Stomach (tissue), 9 donors: ENCODE data around the gene PLXNA2. TPM values are rescaled to one million over a fixed set of nuclear protein-coding genes. Genes with fewer than 3 reads are reported as not detected.

Source experiments
- DNase-seq, 2 donors: peaks; one replicate each; pipeline versions ENCODE4 v3.0.0 to v3.0.0-alpha.2; 2013 to 2019
- H3K27ac ChIP-seq, 5 donors: fragments of 200-600 bp in 4 of 5; sonication (generic) in 4 of 5; one replicate each; pipeline ENCODE4 v1.5.1; 2013 to 2019; ENCODE audit warnings: mild to moderate bottlenecking in 1 of 5, moderate library complexity in 1 of 5
- H3K27me3 ChIP-seq, 3 donors: fragments of 200-600 bp; sonication (generic); one replicate each; pipeline ENCODE4 v1.5.1; 2017 to 2019; ENCODE audit warnings: mixed run types in 1 of 3
- H3K36me3 ChIP-seq, 4 donors: fragments of 200-600 bp; sonication (generic); 1 replicate in 3 of 4; 2 replicates in 1 of 4; pipeline ENCODE4 v1.5.1; 2016 to 2019
- H3K4me1 ChIP-seq, 4 donors: fragments of 200-600 bp; sonication (generic); one replicate each; pipeline ENCODE4 v1.5.1; 2016 to 2019
- H3K4me3 ChIP-seq, 4 donors: fragments of 200-600 bp; sonication (generic) in 3 of 4; one replicate each; pipeline ENCODE4 v1.5.1; 2016 to 2019; ENCODE audit warnings: mild to moderate bottlenecking in 1 of 4
- H3K9me3 ChIP-seq, 4 donors: fragments of 200-600 bp; sonication (generic); one replicate each; pipeline ENCODE4 v1.5.1; 2016 to 2019
- CTCF ChIP-seq, 7 experiments: fragments of 450-650 bp in 4 of 7; fragments of 200-600 bp in 3 of 7; sonication (generic) in 3 of 7; IDR thresholded peaks; one replicate each; pipeline ENCODE4 v1.5.1; 2016 to 2019; ENCODE audit warnings: antibody characterized with exemption in 7 of 7, control low read depth in 2 of 7, mild to moderate bottlenecking in 1 of 7
- EP300 ChIP-seq: sonication (generic); formaldehyde crosslinking; IDR thresholded peaks from one replicate; pipeline ENCODE4 v1.6.1; 2017; ENCODE audit warnings: antibody characterized with exemption
- POLR2A ChIP-seq, 4 donors: fragments of 450-650 bp; IDR thresholded peaks; one replicate each; pipeline ENCODE4 v1.6.1; 2016; ENCODE audit warnings: antibody characterized with exemption in 4 of 4, control low read depth in 2 of 4, mild to moderate bottlenecking in 1 of 4, moderate library complexity in 1 of 4
- POLR2AphosphoS5 ChIP-seq, 3 donors: sonication (generic); formaldehyde crosslinking; IDR thresholded peaks; one replicate each; pipeline ENCODE4 v1.6.1; 2016; ENCODE audit warnings: antibody characterized with exemption in 3 of 3
- WGBS, 5 donors: extraction: QIAGEN DNeasy Blood & Tissue Kit in 3 of 5; methylation state at CpG; one replicate each; pipeline versions ENCODE4 v1.1.5 to v1.1.7; 2013 to 2018; 5-methylcytosine and 5-hydroxymethylcytosine counted together
- intact Hi-C: fragments of 100-400 bp; cut with DNase I; formaldehyde crosslinking; loops from one replicate; pipeline ENCODE4 v1.15.1; 2023; ENCODE audit warnings: low total_unique reads
- polyA plus RNA-seq, 3 donors: library from polyadenylated mRNA; stranded (reverse); fragments of 200-250 nt; gene quantifications; one replicate each; pipeline ENCODE4 v1.2.3, GENCODE V29; 2013
- total RNA-seq, 5 donors: library from RNA; depleted of rRNA; stranded (reverse); fragments of >200 nt; gene quantifications; one replicate each; pipeline versions ENCODE4 v1.1.0 to v1.2.3, GENCODE V29; 2014 to 2016
- donor health status: healthy with polysubstance abuse.
- donor health status: Bipolar disorder and iron deficiency.
- donor health status: healthy.

The PLXNA2 gene
- total and polyA plus RNA-seq, 8 donors, result 2.7 to 185 (median 28.7) TPM

- no peak for TF ChIP-seq CTCF (IDR thresholded peaks at IDR 0.05)
- TF ChIP-seq POLR2A (IDR thresholded peaks at IDR 0.05), result no peak
- no peak for TF ChIP-seq POLR2AphosphoS5 (IDR thresholded peaks at IDR 0.05)
- no peak for TF ChIP-seq EP300
- intact Hi-C loops, result no loop called here
- H3K36me3 ChIP-seq, result no peaks in the 10 kb centered on the region
- peaks cover 0 to 6% (median 0%) of the 10 kb centered on the region in 4 donors for H3K9me3 ChIP-seq
- no peaks in the 10 kb centered on the region for H3K4me1 ChIP-seq
- WGBS, 5 donors, result 28 to 54% (median 44%) methylated on average over 2 of the region's 2 CpGs
- H3K27ac ChIP-seq, result peak overlapping the region in 1 of 5 donors; percentile 27
- H3K4me3 ChIP-seq, result no peak overlapping the region
- H3K27me3 ChIP-seq, result peaks cover 0 to 38% (median 0%) of the 10 kb centered on the region in 3 donors
- no peak for DNase-seq
Observed at GRCh38 chr1:208264469-208265121, 20.4 kb upstream of the PLXNA2 start.

- 56 to 82% (median 67%) methylated on average over 4 of the region's 4 CpGs for WGBS, 5 donors
Observed at GRCh38 chr1:208261874-208262273, 17.7 kb upstream of the PLXNA2 start.

DNA sequence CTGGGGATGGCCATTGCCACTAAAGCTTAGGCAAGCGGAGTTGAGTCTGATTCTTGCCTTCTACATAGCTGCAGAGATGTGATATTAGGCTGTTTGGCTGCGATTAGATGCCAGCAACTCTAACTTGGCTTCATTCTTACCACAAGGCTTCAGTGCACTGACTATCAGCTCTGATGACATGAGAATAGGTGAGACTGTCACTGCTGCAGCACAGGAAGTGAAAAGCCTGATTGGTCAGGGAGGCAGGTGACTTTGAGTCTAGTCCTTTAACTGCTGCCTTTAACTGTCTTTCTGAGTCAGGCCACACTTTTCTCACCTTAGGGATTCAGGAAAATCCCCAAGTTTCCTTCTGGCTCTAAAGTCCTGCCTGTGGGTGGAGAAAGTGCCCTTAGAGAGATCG, 14.1 kb upstream of the PLXNA2 start:
- Histone ChIP-seq H3K9me3 (peaks cover 0 to 6% (median 0%) of the 10 kb centered on the region in 4 donors), H3K36me3 (no peaks in the 10 kb centered on the region), H3K4me3 (no peak overlapping the region), H3K27me3 (no peaks in the 10 kb centered on the region), H3K4me1 (peaks cover 0 to 1% (median under 1%) of the 10 kb centered on the region in 4 donors), H3K27ac (no peak overlapping the region)
- no peak for DNase-seq
- TF ChIP-seq POLR2A (IDR thresholded peaks at IDR 0.05), result no peak
- TF ChIP-seq POLR2AphosphoS5 (IDR thresholded peaks at IDR 0.05), result no peak
- no peak for TF ChIP-seq EP300
- WGBS, 5 donors, result 88 to 96% (median 93%) methylated on average over 3 of the region's 3 CpGs
- intact Hi-C loops, result no loop called here

More at GRCh38 chr1:208261874-208262273, 17.7 kb upstream of the PLXNA2 start:
- DNase-seq, result no peak
- intact Hi-C loops, result no loop called here
- no peak for TF ChIP-seq POLR2AphosphoS5 (IDR thresholded peaks at IDR 0.05)
- no peak for TF ChIP-seq CTCF (IDR thresholded peaks at IDR 0.05)
- TF ChIP-seq EP300, result no peak
- TF ChIP-seq POLR2A (IDR thresholded peaks at IDR 0.05), result no peak
- Histone ChIP-seq H3K4me1 (no peaks in the 10 kb centered on the region), H3K36me3 (no peaks in the 10 kb centered on the region), H3K4me3 (no peak overlapping the region), H3K27me3 (peaks cover 0 to 10% (median 0%) of the 10 kb centered on the region in 3 donors), H3K9me3 (peaks cover 0 to 6% (median 0%) of the 10 kb centered on the region in 4 donors), H3K27ac (no peak overlapping the region)

DNA sequence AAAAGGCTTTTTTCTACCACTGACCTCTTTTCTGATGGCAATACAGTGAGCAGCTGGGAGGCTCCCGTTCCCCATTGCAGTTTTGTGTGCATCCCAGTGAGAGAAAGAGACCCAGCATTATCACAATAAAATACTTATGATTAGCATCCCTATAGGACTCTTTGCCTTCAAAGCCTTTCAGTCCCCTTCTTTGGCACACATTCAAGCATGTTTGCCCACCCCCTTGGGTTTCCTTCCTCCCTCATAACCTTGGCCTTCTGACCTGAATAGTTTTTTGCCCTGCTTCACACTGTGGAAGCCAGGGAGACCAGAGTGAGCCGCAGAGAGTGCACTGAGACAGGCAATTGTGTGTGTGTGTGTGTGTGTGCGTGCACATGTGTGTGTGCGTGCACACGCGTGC, 13.2 kb upstream of the PLXNA2 start:
- Histone ChIP-seq H3K27ac (no peak overlapping the region), H3K9me3 (peaks cover 0 to 6% (median 0%) of the 10 kb centered on the region in 4 donors), H3K36me3 (no peaks in the 10 kb centered on the region), H3K4me1 (peaks cover 0 to 11% (median 8%) of the 10 kb centered on the region in 4 donors), H3K4me3 (no peak overlapping the region), H3K27me3 (no peaks in the 10 kb centered on the region)
- no peak for DNase-seq
- 74 to 83% (median 78%) methylated on average over 6 of the region's 6 CpGs for WGBS, 5 donors
- TF ChIP-seq POLR2AphosphoS5 (IDR thresholded peaks at IDR 0.05) (no peak), CTCF (IDR thresholded peaks at IDR 0.05) (no peak), EP300 (no peak), POLR2A (IDR thresholded peaks at IDR 0.05) (no peak)
- intact Hi-C loops, result no loop called here

DNA sequence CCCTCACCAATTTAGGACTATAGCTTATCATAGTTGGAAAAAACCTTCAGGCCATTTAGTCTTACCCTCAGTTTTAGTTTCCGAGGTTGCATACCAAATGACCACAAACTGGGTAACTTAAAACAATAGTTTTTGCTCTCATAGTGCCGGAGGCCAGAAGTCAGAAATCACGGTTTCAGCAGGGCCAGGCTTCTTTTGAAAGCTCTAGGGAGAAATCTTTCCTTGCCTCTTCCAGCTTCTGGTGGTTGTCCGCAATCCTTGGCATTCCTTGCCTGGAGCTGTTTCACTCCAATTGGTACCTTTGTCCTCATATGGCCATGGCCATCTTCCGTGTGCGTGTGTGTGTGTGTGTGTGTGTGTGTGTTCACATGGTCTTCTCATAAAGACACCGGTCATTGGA, 12.4 kb upstream of the PLXNA2 start:
- intact Hi-C loops, result no loop called here
- Histone ChIP-seq H3K4me3 (no peak overlapping the region), H3K36me3 (no peaks in the 10 kb centered on the region), H3K9me3 (peaks cover 0 to 6% (median 0%) of the 10 kb centered on the region in 4 donors), H3K4me1 (peaks cover 0 to 15% (median 8%) of the 10 kb centered on the region in 4 donors), H3K27me3 (no peaks in the 10 kb centered on the region), H3K27ac (no peak overlapping the region)
- 85 to 93% (median 89%) methylated on average over 7 of the region's 7 CpGs for WGBS, 5 donors
- TF ChIP-seq POLR2A (IDR thresholded peaks at IDR 0.05) (no peak), EP300 (no peak), CTCF (IDR thresholded peaks at IDR 0.05) (no peak), POLR2AphosphoS5 (IDR thresholded peaks at IDR 0.05) (no peak)
- no peak for DNase-seq
